ENCODE data around the gene BMPR1B. TPM values are rescaled to one million over a fixed set of nuclear protein-coding genes. Genes with fewer than 3 reads are reported as not detected.

Gene BMPR1B
- total and polyA plus RNA-seq, 12 donors = 0.04 to 7.8 (median 2.5) TPM

- ATAC-seq (no peak), DNase-seq (no peak)
- Histone ChIP-seq H3K36me3 (no peaks in the 10 kb centered on the region), H3K9me3 (peaks cover 0 to 31% (median 5%) of the 10 kb centered on the region in 11 donors), H3K4me1 (no peaks in the 10 kb centered on the region), H3K4me3 (no peak overlapping the region), H3K27me3 (no peaks in the 10 kb centered on the region), H3K27ac (no peak overlapping the region)
- intact Hi-C loops (cut with DNase I) = no loop called here
- 2 to 50% methylated on average over 1 of the region's 1 CpG for WGBS, 2 donors
- TF ChIP-seq CTCF (IDR thresholded peaks at IDR 0.05) = no peak
Measured at GRCh38 chr4:94782707-94783106, 25.0 kb downstream of the BMPR1B start.

GRCh38 chr4:94791701-94792100, 33.9 kb downstream of the BMPR1B start:
- H3K27me3 ChIP-seq = no peaks in the 10 kb centered on the region
- intact Hi-C loops (cut with DNase I) = no loop called here
- 61 to 66% methylated on average over 4 of the region's 4 CpGs for WGBS, 2 donors
- no peak overlapping the region for H3K27ac ChIP-seq
- no peaks in the 10 kb centered on the region for H3K9me3 ChIP-seq
- no peaks in the 10 kb centered on the region for H3K36me3 ChIP-seq
- no peak for DNase-seq
- H3K4me1 ChIP-seq = no peaks in the 10 kb centered on the region
- ATAC-seq = no peak
- TF ChIP-seq CTCF (IDR thresholded peaks at IDR 0.05) = no peak
- H3K4me3 ChIP-seq = no peak overlapping the region

GRCh38 chr4:94798808-94799207, 41.1 kb downstream of the BMPR1B start:
- ATAC-seq = no peak
- Histone ChIP-seq H3K9me3 (no peaks in the 10 kb centered on the region), H3K27me3 (peaks cover 0 to 11% (median 0%) of the 10 kb centered on the region in 7 donors), H3K4me3 (no peak overlapping the region), H3K36me3 (no peaks in the 10 kb centered on the region), H3K4me1 (peaks cover 0 to 13% (median 0%) of the 10 kb centered on the region in 9 donors), H3K27ac (no peak overlapping the region)
- intact Hi-C loops (cut with DNase I) = no loop called here
- no peak for TF ChIP-seq CTCF (IDR thresholded peaks at IDR 0.05)
- 48 to 49% methylated on average over 3 of the region's 3 CpGs for WGBS, 2 donors
- no peak for DNase-seq

GRCh38 chr4:94801016-94801415, 43.3 kb downstream of the BMPR1B start:
- Histone ChIP-seq H3K27ac (no peak overlapping the region), H3K4me3 (no peak overlapping the region), H3K4me1 (peaks cover 0 to 13% (median 0%) of the 10 kb centered on the region in 9 donors), H3K36me3 (no peaks in the 10 kb centered on the region), H3K9me3 (no peaks in the 10 kb centered on the region), H3K27me3 (peaks cover 0 to 11% (median 0%) of the 10 kb centered on the region in 7 donors)
- WGBS, 2 donors = 59 to 63% methylated on average over 2 of the region's 2 CpGs
- TF ChIP-seq CTCF (IDR thresholded peaks at IDR 0.05) = no peak
- intact Hi-C loops (cut with DNase I) = no loop called here
- DNase-seq (no peak), ATAC-seq (no peak)
